ENCODE measurements around the gene YARS1.

DNA sequence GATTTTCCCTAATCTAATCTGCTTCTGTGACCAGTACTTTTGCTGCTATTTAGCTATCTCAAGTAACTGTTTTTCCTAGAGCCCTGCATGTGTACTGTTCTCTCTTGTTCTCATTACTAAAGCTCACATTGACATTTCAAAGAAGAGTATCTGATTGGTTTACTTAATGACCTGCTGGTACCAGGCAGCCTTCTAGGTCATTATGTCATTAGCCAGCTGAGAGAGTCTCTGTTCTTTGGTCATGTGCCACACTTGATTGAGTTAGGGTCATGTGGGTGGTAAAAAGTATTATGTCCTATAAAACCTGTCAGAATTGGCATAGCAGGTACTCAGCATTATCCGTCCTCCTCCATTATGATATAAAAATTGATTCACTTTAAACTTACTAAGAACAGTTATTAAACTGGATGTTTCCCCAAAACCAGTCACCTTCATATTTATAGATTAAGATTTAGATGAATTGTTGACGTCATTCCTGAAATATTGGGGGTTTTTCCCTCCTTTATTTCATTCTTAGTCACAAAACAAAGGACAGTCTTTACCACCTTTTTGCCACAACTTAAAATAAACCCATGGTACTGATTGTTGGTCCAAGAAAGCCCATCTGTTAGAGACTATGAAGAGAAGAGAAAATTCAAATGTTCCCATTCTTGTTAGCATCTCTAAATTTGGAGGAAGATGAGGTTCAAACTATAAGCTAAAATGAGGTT is 31.4 kb upstream of the YARS1 start:
- TF ChIP-seq, protein P1, sequence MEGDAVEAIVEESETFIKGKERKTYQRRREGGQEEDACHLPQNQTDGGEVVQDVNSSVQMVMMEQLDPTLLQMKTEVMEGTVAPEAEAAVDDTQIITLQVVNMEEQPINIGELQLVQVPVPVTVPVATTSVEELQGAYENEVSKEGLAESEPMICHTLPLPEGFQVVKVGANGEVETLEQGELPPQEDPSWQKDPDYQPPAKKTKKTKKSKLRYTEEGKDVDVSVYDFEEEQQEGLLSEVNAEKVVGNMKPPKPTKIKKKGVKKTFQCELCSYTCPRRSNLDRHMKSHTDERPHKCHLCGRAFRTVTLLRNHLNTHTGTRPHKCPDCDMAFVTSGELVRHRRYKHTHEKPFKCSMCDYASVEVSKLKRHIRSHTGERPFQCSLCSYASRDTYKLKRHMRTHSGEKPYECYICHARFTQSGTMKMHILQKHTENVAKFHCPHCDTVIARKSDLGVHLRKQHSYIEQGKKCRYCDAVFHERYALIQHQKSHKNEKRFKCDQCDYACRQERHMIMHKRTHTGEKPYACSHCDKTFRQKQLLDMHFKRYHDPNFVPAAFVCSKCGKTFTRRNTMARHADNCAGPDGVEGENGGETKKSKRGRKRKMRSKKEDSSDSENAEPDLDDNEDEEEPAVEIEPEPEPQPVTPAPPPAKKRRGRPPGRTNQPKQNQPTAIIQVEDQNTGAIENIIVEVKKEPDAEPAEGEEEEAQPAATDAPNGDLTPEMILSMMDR (IDR thresholded peaks at IDR 0.05) = no peak
- TF ChIP-seq POLR2AphosphoS5 (IDR thresholded peaks at IDR 0.05) (no peak), POLR2A (IDR thresholded peaks at IDR 0.05) (no peak), EP300 (IDR thresholded peaks at IDR 0.05) (no peak)
